HCT116 (cell line): ENCODE results near the gene APP.

Experiments used
- EZH2 ChIP-seq: fragments of 200-600 bp; sonication (generic); IDR thresholded peaks from 2 replicates; pipeline ENCODE4 v1.6.1; 2017; ENCODE audit warnings: antibody characterized with exemption, mixed run types
- EZH2phosphoT487 ChIP-seq: fragments of 200-600 bp; IDR thresholded peaks from 2 replicates; pipeline ENCODE4 v1.6.1; 2018; ENCODE audit warnings: antibody characterized with exemption, borderline replicate concordance
- POLR2A ChIP-seq: IDR thresholded peaks from 2 replicates; pipeline ENCODE4 v1.7.0; 2011; ENCODE audit warnings: borderline replicate concordance; ENCODE audit not compliant: insufficient read depth, insufficient read length; ENCODE audit errors: extremely low read depth
- POLR2AphosphoS5 ChIP-seq: IDR thresholded peaks from 2 replicates; pipeline ENCODE4 v1.6.1; 2011; ENCODE audit warnings: mild to moderate bottlenecking, low read depth, low read length, moderate library complexity
- REST ChIP-seq: IDR thresholded peaks from 2 replicates; pipeline ENCODE4 v1.6.1; 2012; ENCODE audit warnings: low read depth
- YY1 ChIP-seq: IDR thresholded peaks from 2 replicates; pipeline ENCODE4 v1.6.1; 2011; ENCODE audit warnings: low read length, low read depth, moderate library complexity, mild to moderate bottlenecking; ENCODE audit not compliant: insufficient replicate concordance; ENCODE audit errors: extremely low read depth
- ZNF274 ChIP-seq: fragments of 200-500 bp; sonication (Bioruptor generic); IDR thresholded peaks from 2 replicates; pipeline ENCODE4 v1.6.1; 2014; ENCODE audit warnings: mild to moderate bottlenecking, low read depth, low read length, inconsistent platforms
- TF ChIP-seq, protein P1 (sequence below), 3 experiments: fragments of 200-600 bp in 1 of 3; sonication (generic) in 1 of 3; IDR thresholded peaks in 2 of 3; conservative IDR thresholded peaks in 1 of 3; 2 replicates each; pipeline ENCODE4 v1.5.1; 2012 to 2017; ENCODE audit warnings: low read depth in 2 of 3, low read length in 2 of 3, antibody characterized with exemption in 1 of 3, borderline replicate concordance in 1 of 3, control low read depth in 1 of 3, mild to moderate bottlenecking in 1 of 3, mixed read lengths in 1 of 3, mixed run types in 1 of 3, moderate library complexity in 1 of 3; ENCODE audit not compliant: insufficient read depth in 1 of 3
- TF ChIP-seq, protein P2 (sequence below): IDR thresholded peaks from 2 replicates; pipeline ENCODE4 v1.6.1; 2012

DNA sequence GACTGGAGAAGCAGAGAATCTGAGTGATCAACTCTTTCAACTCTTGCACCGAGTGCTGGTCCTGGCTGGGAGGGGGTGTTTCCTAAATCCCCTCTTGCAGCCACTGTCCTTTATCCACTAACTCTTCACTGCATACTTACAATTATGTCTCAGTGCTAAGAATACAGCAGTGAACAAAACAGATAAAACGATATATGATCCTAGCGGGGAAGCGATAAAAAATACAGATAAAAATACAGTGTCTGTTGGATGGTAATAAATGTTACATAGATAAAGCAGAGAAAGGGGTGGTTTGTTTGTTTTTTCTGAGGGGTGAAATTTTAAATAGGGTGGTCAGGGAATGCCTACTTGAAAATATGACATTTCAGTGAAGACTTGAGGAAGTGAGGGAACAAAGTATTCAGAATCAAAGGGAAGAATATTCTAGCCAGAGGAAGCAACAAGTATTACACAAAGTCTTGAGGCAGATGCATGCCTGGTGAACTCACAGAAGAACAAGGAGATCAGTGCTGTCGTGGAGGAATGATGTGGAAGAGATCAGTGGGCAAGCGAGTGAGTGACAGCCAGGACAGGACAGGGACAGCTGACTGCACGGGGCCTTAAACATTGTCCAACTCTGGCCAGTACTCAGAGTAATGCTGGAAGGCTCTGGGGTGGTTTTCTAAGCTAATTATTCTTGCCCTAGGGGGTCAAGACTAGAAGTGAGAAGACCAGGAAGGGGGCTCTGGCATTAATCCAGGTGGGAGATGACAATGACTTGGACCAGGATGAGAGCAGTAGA is 110.0 kb downstream of the APP start:
- TF ChIP-seq, protein P1, sequence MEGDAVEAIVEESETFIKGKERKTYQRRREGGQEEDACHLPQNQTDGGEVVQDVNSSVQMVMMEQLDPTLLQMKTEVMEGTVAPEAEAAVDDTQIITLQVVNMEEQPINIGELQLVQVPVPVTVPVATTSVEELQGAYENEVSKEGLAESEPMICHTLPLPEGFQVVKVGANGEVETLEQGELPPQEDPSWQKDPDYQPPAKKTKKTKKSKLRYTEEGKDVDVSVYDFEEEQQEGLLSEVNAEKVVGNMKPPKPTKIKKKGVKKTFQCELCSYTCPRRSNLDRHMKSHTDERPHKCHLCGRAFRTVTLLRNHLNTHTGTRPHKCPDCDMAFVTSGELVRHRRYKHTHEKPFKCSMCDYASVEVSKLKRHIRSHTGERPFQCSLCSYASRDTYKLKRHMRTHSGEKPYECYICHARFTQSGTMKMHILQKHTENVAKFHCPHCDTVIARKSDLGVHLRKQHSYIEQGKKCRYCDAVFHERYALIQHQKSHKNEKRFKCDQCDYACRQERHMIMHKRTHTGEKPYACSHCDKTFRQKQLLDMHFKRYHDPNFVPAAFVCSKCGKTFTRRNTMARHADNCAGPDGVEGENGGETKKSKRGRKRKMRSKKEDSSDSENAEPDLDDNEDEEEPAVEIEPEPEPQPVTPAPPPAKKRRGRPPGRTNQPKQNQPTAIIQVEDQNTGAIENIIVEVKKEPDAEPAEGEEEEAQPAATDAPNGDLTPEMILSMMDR (IDR thresholded peaks at IDR 0.05 in 2 of 3, conservative IDR thresholded peaks at IDR 0.05 in 1 of 3; ENCODE audit: borderline replicate concordance in 1 of 3, insufficient read depth in 1 of 3, low read depth in 2 of 3, low read length in 2 of 3) = no peak
- TF ChIP-seq, protein P2, sequence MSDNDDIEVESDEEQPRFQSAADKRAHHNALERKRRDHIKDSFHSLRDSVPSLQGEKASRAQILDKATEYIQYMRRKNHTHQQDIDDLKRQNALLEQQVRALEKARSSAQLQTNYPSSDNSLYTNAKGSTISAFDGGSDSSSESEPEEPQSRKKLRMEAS = no peak
- TF ChIP-seq ZNF274 (no peak), EZH2 (no peak), POLR2A (no peak), REST (no peak), YY1 (no peak), EZH2phosphoT487 (no peak), POLR2AphosphoS5 (no peak)
